ENCODE data around the gene EIF4G2.

EIF4G2 gene

DNA sequence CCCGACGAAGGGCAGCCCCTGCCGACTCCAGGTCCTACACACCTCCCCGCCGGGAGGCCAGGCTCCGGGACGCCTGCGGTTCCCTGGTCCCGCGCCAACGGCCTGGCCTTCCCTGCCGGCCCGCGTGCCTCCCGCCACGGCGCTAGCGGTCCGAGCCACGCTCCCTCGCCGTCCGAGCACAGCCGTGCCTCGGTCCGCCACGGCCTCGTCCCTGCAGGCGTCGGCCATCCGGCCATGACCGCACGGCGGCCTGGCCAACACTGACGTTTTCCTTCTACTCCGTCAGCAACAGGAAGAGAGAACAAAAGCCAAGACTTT, 532 bp downstream of the EIF4G2 start:
- DNase-seq (ENCODE audit: low read depth): peak; percentile 9

DNA sequence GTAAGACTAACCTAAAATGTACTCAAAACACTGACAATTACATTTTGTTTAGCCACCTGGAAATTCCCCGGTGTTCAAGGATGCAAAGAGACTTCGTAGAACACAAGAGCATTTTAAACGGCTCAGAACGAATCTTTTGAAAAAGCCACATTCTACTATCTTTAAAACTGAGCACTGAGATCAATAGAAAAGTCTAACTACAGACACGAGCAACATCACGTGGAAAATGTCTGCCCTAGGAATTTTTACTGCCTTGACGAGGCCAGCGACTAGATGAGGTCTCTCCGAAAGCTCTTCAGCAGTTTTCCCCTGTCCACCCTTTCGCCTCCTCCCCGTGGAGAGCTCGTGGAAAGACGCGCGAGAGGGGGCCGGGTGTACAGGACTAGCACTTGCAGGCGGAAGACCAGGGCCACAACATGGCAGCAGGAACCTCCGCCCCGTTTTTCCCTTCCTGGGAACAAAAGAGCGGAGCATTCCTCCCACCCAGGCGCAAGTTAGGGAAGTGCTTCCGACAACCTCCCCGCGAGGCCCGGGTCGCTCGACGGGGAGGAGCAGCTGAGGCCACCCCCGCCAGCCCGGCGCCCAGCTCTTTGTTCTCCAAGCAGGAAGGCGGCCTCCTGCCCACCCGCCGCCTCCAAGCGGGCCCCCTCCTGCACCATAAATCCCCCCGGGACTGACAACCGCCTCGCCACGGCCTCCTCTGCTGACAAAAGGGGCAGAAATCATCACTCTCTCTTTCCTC, 1.1 kb downstream of the EIF4G2 start:
- peak; percentile 39 for DNase-seq (ENCODE audit: low read depth)

DNA sequence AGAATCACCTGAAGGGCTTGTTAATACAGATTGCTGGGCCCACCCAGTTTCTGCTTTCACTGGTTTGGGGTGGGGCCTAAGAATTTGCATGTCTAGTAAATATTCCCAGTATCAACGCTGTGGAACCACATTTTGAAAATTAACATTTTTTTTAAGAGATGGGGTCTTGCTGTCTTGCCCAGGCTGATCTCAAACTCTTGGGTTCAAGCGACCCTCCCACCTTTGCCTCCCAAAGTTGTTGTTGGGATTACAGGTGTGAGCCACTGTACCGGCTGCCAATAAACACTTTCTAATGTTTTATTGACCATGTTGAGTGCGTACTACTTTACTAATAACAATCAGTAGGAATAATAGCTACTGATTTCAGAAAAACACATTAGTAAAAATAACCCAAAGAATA, 2.5 kb downstream of the EIF4G2 start:
- no peak for DNase-seq (ENCODE audit: low read depth)

DNA sequence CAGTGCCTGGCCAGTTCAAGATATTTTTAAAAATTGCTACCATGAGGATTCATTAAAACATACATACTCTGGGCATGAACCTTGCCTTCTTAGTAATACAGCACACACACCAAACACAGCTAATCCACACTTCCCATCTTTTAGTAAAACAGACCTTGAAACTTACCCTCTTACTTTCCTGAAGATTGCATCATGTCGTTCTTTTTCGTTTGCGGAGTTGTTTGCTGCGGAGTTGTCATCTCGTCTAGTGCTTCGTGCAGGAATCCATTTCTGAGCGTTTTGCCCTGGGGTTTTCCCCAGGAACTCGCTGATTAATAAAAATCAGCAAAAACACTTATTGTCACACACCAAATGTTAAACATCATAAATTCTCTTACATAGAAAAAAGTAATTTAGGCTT, 3.0 kb downstream of the EIF4G2 start:
- no peak for DNase-seq (ENCODE audit: low read depth)

DNA sequence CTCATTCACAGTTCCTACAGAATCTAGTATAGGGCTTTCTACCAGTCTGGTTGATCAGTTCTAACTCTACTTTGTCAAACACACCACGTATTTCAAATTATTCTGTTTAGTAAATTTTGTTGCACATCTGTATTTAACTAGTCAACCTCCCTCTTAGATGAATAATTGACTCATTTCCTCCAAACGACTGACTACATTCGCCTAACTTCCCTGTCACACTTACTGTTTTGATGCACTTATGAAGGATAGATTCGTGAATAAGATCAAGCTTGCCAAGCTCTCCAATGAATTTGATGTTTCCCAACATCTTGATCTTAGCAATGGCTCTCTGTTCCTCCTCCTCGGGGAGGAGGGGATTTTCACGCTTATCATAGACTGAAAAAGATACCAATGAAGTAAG, 5.0 kb downstream of the EIF4G2 start:
- DNase-seq (ENCODE audit: low read depth): no peak

DNA sequence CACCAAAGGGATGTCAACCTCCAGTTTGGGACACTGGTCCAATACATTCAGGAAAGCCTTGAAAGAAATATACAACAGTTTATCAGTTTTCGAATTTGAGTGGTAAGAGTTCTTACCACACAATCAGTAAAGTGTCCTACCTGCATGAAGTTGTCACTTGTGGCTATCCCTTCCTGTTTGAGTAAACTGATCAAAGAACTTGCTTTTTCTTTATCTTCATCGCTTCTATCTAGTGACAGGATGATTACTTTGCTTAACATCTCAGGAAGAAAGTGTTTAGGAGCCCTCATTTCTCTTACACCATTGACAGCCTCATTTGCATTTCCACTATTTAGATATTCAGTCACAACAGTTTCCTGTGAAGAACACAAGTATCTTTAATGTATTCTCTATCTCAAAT, 8.4 kb downstream of the EIF4G2 start:
- no peak for DNase-seq (ENCODE audit: low read depth)

DNA sequence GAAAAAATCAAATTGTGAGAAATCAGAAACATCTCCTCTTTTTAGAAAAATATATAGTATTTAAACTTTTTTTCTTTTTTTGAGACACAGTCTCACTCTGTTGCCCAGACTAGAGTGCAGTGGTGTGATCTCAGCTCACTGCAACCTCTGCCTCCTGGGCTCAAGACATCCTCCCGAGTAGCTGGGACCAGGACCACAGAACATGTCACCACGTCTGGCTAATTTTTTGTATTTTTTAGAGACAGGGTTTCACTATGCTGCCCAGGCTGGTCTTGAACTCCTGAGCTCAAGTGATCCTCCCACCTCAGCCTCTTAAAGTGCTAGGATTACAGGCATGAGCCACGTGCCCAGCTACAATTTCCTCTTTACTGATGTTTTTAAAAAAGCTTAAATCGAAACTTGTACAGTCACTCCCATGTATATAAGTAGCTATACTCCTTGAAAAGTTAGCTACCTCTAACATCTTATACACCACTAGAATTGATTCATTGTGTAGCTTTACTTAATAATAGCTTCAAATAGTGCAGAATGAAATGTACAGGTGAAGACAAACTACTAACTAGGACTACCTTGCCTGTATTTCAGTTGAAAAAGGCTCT, 10.3 kb downstream of the EIF4G2 start:
- no peak for DNase-seq (ENCODE audit: low read depth)

DNA sequence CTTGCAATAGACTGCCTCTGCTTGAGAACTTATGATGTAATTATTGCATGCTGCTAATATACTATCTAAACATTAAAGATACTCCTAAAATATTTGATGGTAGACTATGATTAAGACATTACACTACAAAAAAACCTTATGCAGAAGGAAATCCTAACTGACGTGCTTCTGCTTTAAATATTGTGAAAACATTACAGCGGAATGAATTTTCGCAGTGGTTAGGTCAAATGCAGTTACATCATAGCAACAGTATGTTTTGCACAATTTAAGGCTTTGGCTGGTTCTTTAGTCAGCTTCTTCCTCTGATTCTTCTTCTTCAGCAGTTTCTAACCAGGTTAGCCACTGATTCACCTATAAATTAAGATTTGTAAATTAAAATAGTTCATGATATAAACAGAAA, 11.2 kb downstream of the EIF4G2 start:
- no peak for DNase-seq (ENCODE audit: low read depth)

DNA sequence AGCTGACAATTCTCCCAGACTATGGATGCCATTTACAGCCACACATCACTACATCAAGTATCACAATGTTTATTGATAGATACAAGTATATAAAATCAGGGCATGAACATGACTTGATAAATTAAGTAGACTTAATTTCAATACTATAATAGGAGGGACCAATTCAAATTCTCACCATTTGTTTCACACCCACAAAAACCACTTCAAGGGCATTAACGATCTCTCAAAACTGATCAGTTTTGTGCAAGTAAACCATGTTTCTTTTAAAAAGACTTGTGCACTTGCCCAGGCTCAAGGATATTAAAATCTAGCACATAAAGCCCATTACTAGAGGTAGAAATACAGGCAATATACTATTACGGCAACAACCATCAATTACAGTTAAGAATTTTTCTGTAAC, 11.7 kb downstream of the EIF4G2 start:
- no peak for DNase-seq (ENCODE audit: low read depth)

DNA sequence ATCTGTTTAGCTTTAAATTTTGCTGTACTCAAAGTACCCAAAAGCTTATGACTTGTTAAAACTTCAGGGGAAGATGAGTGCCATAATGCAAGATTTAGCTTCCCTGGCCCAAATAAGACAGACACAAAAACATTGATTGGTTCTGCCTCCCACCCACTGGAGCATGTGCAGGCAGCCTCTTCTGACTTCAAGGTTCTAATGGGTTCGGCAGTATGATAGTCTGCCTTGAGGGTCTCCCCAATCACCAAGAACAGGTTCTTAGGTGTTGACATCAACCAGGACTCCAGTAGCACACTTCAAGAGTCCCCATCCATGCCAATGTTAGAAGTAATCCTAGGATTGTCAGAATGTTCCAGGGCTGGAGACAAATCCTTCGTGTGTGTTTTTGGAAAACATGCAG, 12.5 kb downstream of the EIF4G2 start:
- no peak for DNase-seq (ENCODE audit: low read depth)

DNA sequence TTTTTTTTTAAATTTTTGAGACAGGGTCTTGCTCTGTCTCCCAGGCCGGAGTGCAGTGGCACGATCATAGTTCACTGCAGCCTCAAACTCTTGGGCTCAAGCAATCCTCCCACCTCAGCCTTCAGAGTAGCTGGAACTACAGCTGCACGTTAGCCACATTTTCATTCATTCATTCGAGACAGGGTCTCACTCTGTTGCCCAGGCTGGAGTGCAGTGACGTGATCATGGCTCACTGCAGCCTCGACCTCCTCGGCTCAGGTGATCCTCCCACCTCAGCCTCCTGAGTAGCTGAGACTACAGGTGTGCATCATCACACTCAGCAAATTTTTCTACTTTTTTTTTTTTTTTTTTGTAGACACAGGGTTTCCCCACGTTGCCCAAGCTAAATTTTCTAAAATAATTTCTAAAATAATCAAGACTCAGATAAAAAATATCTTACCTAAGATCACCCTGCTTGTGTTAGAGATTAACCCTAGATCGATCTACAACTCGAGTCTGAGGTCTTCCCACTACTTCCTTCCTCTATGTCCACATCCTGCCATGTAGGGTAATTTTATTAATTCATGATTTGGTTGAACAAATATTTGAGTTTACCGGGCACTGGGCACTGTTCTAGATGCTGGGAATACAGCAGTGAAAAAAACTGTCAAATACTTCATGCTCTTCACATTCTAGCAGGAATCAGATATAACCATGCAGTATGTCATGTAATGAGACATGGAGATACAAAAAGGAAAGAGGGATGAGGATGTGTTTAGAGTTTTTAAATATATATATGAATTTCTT, 15.1 kb downstream of the EIF4G2 start:
- no peak for DNase-seq (ENCODE audit: low read depth)

DNA sequence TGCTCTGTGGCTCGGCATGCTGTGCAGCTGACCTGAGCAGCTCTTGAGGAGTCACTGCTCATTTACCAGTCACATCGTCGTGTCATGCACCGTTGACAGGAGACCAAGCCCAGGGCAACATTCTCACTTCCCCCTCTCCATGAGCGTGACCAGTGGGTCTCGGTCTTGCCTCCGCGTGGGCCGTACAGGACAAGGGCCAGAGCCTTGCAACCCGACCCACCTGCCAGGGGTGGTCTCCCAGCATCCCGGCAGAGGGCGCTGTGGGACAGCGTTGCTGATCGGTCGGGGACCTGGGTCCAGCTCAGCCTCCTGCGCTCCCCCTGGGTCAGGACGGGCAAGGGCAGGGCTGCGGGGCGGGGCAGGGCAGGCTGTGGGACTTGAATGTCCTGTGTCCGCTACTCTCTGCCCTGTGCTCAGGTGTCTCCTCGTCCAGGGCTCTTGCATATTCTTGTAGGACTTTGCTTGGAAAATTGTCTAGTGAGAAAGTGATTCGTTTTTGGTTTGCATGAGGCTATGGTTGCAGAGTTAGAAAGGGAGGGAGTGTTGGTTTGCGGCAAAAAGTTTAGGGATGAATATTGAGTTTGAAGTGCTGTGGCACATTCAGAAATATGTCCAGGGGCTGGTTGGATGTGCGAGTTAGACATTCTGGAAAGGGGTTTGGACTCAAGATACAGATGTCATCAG, 16.2 kb downstream of the EIF4G2 start:
- peak; percentile 87 for DNase-seq (ENCODE audit: low read depth)

DNA sequence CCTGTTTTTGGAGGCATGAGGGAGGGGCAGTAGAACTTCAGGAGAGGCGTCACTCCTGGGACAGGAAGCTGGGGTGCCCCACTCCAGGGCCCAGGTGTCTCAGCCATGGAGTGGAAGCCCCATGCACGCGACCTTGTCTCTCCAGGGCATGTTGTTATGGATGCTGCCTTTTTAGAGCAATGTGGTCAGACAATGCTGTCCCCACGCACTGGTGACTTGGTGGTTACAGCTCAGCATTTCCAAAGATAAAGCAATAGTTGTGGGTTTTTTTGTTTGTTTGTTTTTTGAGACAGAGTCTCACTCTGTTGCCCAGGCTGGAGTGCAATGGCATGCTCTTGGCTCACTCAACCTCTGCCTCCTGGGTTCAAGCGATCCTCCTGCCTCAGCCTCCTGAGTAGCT, 22.3 kb downstream of the EIF4G2 start:
- no peak for DNase-seq (ENCODE audit: low read depth)

DNA sequence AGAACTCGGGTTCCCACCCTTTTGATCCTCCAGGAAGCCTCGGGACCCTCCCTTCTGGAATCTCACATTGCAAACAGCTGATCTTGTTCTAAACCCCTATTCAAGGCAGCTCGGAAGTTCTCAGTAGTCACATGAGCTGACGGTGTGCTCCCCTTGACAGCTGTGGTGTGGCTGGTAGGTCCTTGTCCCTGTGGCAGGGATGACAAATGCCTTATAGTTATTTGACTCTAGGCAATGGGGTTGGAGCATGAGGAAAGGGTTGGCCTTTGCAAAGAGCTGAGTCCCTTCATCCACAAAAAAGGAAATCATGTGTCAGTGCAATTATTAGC, 23.6 kb downstream of the EIF4G2 start:
- no peak for DNase-seq (ENCODE audit: low read depth)

DNA sequence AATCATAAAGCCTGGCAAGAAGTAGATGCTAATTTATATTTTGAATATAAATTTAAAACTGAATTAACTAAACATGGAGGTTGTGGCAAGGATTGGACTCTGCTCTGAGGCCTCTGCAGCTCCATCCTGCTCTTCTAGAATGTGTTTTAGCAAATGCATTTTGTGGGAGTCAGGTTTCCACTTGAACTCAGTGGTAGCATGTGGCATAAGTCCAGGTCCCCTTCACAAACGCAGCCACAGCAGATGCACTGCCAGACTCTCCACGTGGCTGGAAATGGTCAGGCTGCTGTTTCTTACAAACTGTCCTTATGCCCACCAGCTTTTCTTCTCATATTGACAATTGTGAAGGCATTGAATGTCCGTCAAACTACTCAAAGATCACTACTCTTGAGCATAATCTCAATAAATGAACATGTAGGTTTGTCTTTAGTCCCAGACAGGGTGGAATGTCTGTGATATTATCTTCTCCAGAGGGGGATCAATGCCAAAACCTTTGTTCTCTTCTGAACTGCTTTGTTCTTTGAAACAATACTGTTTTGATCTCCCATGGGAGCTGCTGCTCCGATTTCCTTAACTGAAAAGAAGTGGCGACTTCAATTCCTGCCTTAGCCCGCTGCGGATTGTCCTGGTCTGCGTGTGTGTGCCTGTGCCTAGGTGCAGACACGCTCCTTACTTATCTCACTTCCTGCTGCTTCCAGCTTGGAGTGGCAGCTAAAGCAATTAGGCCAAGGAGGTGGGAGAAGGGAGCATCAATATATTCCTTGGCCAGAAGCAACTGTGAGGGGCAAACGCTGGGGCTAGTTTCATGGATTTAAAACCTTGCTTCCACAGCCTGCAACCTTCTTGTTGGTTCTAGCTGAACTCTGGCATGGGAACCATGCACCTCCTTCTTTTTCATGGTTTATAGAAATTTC, 24.2 kb downstream of the EIF4G2 start:
- no peak for DNase-seq (ENCODE audit: low read depth)

DNA sequence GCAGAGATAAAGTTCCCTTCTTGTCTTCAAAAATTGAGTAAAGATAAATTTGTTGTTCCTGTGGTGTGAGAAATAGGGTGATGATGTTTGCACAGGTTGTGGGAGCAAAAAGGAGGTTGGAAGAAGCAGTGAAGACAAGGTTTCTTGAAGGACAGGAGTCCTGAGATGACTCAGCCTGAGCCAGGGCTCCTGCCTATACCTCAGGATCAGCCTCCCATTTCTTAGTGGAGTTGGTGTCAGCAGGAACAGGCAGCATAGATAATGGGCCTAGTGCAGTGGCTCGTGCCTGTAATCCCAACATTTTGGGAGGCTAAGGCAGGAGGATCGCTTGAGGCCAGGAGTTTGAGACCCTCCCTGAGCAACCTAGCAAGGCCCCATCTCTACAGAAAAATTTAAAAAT, 28.7 kb downstream of the EIF4G2 start:
- no peak for DNase-seq (ENCODE audit: low read depth)

DNA sequence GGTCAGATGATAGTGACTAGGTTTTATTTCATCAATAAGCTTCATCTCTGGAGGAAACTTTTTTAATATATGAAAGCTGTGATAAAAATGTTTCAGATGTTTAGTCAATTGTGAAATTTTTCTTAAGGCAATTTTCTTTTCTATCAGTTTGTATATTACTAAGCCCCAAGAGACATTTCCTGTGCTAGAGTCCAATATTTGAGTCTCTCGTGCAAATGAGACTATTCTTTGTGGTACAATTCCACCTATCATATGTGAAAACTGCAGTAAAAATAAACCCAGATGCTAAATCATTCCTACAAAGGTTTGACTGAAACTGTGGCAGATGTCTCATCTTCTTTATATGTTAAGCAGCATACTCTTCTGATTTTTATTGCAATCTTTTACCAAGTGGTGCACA, 29.6 kb downstream of the EIF4G2 start:
- no peak for DNase-seq (ENCODE audit: low read depth)

DNA sequence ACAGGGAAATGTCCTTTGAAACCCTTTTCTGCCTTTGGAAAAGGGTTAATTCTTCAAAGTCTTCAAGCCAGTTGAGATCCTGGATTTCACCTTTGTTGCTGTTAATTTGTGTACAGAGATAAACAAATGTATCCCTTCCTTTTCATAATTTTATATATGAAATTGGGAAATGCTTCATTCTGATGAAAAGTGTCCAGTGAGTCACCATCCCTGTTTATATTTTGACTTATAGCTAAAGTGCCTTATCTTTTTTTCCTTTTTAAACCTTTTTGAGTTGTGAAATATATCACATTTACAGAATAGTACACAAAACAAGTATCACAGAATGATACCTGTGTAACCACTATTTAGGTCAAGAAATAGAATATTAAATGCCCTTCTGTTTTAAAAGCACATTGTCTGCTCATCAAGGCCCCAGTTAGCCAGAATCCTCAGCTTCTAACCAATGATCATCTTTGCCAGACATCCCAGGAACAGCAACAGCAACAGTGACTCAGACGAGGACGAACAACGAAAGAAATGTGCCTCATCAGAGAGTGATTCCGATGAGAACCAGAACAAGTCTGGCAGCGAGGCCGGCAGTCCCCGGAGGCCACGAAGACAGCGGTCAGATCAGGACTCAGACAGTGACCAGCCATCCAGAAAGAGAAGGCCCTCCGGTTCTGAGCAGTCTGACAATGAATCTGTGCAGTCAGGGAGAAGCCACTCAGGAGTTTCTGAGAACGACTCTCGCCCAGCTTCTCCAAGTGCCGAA, 30.3 kb downstream of the EIF4G2 start:
- DNase-seq (ENCODE audit: low read depth): no peak

DNA sequence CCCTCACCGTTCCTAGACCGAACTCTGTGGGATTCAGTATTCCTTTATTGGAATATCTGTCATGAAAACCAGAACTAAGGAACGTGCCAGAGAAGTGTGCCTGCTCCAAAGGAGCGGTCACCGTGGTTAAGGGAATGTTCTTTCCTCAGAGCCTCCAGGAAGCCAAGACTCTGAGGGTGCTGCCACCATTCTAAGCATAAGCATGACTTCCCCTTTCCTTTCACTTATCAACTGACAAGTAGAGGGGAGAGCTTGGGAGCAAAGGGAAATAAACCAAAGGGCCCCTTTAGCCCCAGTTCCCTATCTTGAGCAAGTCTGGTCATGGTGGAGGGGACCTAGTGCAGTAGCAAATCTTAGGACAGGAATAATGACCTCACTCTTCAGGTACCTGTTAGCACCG, 30.9 kb downstream of the EIF4G2 start:
- DNase-seq (ENCODE audit: low read depth): no peak

DNA sequence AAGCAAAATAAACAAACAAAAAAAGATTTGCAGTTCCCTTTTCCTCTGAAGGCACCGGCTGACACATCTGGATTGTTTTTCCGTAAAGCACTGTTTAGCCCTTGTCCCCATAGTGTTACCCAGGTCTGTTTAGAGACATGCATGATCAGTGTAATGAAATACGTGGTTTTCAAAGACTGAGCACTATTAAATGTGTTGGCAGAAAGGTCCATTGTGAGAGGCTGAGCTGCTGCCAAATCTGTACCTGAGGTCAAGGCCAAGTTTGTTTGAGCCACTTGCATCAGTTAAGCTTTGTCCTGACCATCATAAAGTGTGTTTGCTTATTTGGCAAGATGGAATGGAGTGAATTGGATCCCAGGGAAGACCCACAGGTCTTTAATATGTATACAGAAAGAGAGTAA, 31.3 kb downstream of the EIF4G2 start:
- no peak for DNase-seq (ENCODE audit: low read depth)

DNA sequence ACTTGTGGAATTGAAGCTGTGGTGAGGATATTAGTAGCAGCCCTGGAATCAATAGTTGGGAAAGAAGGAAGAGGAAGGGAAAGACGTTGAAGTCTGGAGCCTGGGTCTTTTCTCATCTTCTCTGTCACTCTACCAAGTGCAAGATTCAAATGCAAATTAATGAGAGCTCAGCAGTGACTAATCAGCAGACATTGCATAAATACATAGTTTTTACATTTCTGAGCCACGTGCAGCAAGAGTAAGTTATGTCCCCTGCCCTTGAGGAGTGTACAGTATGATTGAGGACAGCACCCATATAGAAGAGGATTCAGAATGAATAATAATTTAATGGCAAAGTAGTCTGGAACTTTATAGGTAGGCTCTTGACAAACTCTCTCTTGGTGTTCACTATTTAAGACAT, 33.9 kb downstream of the EIF4G2 start:
- no peak for DNase-seq (ENCODE audit: low read depth)

Measured in activated T-cell treated with anti-CD3 and anti-CD28 coated beads for 1 hour (primary cell).